ENCODE data around the gene LRIG2. TPM values are rescaled to one million over a fixed set of nuclear protein-coding genes. Genes with fewer than 3 reads are reported as not detected.
"Not testable (repeated sequence)": the region's sequence is repeated elsewhere in the genome, so short reads cannot be mapped to it uniquely, and the experiment has no call there.

Gene LRIG2
- total and polyA plus RNA-seq, 9 donors, result 7.4 to 32.4 (median 18.6) TPM

DNA sequence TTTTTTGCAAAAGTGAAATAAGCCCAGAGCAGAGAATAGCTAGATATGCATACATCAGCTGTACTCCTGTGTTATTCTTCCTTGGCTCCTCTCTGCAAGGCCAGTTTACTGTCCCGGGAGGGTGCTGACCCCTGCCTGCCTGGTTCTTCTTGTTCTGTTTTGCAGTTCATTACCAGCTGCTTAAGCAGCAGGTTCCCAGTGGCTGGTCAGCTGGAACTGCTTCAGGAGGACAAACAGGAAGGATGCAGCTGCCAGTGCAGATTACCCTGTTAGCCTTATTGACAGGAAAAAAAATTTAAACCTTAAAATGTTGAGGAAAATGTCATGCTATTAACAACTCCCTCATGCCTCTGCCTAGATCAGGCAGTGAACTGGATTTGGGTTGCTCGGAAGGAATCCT is 16.0 kb upstream of the LRIG2 start:
- TF ChIP-seq POLR2A (IDR thresholded peaks at IDR 0.05), result no peak
- no peak for TF ChIP-seq EP300 (IDR thresholded peaks at IDR 0.05)
- TF ChIP-seq, protein P1, sequence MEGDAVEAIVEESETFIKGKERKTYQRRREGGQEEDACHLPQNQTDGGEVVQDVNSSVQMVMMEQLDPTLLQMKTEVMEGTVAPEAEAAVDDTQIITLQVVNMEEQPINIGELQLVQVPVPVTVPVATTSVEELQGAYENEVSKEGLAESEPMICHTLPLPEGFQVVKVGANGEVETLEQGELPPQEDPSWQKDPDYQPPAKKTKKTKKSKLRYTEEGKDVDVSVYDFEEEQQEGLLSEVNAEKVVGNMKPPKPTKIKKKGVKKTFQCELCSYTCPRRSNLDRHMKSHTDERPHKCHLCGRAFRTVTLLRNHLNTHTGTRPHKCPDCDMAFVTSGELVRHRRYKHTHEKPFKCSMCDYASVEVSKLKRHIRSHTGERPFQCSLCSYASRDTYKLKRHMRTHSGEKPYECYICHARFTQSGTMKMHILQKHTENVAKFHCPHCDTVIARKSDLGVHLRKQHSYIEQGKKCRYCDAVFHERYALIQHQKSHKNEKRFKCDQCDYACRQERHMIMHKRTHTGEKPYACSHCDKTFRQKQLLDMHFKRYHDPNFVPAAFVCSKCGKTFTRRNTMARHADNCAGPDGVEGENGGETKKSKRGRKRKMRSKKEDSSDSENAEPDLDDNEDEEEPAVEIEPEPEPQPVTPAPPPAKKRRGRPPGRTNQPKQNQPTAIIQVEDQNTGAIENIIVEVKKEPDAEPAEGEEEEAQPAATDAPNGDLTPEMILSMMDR (IDR thresholded peaks at IDR 0.05), result no peak
- Histone ChIP-seq H3K9me3 (no peaks in the 10 kb centered on the region), H3K27ac (no peak overlapping the region), H3K4me1 (ENCODE audit: insufficient read depth) (peaks cover 1% of the 10 kb centered on the region), H3K36me3 (no peaks in the 10 kb centered on the region), H3K27me3 (no peaks in the 10 kb centered on the region), H3K4me3 (no peak overlapping the region)
- DNase-seq, result peak in 3 of 5 donors; percentile 23 to 57 (median 32)
- WGBS, 3 donors, result 12 to 26% (median 24%) methylated on average over 2 of the region's 2 CpGs
- intact Hi-C loops (cut with DNase I), result no loop called here

DNA sequence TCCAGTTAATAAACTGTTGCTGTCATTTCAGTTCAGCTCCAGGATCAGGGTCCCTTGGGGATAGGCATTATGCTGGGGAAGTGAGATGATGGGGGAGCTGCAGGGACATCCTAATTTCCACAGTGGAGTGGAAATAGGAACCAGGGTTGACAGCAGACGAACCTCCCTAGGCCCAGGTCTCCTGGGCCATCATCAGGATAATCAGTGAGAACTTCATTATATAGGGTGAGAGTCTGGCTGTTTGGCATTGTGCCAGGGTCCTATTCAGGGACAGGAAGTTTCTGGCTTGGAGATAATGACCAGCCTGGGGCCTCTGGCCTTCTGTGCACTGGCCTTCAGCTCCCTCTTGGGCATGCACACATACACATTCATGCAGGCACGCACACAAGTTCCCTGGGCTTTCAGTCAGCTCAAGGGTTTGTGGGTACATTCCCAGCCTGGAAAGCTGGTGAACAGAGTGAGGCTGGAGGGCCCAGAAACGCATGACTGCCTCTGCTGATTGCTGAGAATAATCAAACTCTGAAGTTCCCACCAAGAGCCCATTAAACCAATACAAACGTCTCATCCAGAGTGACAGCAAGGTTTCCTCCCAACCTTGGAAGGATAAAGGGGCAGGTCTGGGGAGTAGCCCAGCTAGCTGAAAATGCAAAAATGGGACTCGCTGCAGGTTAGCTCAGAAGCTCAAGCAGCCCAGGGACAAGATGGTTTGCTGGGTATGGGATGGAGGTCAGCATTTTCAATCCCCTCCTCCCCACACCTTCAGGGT is 13.9 kb upstream of the LRIG2 start:
- intact Hi-C loops (cut with DNase I), result no loop called here
- DNase-seq, result no peak
- Histone ChIP-seq H3K27me3 (no peaks in the 10 kb centered on the region), H3K27ac (no peak overlapping the region), H3K4me3 (no peak overlapping the region), H3K4me1 (ENCODE audit: insufficient read depth) (no peaks in the 10 kb centered on the region), H3K9me3 (no peaks in the 10 kb centered on the region), H3K36me3 (no peaks in the 10 kb centered on the region)
- TF ChIP-seq EP300 (IDR thresholded peaks at IDR 0.05) (no peak), POLR2A (IDR thresholded peaks at IDR 0.05) (no peak)
- TF ChIP-seq, protein P1 (IDR thresholded peaks at IDR 0.05), result no peak
- WGBS, 3 donors, result 64 to 80% (median 76%) methylated on average over 5 of the region's 5 CpGs

DNA sequence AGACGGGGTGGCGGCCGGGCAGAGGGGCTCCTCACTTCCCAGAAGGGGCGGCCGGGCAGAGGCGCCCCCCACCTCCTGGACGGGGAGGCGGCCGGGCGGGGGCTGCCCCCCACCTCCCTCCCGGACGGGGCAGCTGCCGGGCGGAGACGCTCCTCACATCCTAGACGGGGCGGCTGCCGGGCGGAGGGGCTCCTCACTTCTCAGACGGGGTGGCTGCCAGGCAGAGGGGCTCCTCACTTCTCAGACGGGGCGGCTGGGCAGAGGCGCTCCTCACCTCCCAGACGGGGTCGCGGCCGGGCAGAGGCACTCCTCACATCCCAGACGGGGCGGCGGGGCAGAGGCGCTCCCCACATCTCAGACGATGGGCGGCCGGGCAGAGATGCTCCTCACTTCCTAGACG is 9.5 kb upstream of the LRIG2 start:
- H3K27me3 ChIP-seq; H3K4me1 ChIP-seq (ENCODE audit: insufficient read depth); H3K4me3 ChIP-seq; intact Hi-C loops (cut with DNase I); H3K9me3 ChIP-seq; H3K27ac ChIP-seq; DNase-seq; H3K36me3 ChIP-seq: not testable (repeated sequence)
- WGBS, 3 donors, result 94 to 98% (median 95%) methylated on average over 18 to 35 of the region's 35 CpGs

DNA sequence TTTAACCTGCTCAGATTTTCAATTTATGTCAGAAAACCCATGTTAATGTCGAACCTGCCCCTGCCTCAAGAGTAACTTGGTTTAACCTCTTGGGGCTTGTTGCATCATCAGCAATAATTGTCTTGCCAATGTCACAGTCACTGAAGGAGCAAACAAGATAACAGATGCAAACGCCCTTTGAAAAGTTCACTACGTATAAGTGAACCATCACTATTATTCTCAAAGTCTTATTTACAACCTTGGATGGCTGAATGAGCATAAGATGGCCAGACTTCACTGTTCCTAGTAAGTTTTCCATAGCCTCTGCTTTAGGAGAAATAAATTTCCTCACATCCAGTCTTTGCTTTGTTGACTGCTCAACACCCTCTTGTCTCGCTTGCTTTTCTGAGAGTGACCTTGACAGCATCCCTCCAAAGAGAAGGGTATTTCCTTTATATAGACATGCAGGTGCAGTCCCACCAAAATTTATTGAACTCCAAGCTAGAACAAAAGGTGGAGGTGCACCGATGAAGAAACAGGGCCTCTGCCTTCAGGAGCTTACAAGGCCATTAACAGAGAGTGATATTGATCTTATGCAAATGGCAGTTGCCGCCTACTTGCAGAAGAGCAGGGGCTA is 749 bp upstream of the LRIG2 start:
- H3K36me3 ChIP-seq, result no peaks in the 10 kb centered on the region
- peak overlapping the region; percentile 70 to 83 for H3K27ac ChIP-seq
- intact Hi-C loops (cut with DNase I), result loop anchor here in 1 of 4 donors (10.0 kb wide), 1 partner anchor 357 kb away; the partner anchor contains the start of gene PPM1J
- H3K4me1 ChIP-seq (ENCODE audit: insufficient read depth), result peaks cover 2% of the 10 kb centered on the region
- no peaks in the 10 kb centered on the region for H3K9me3 ChIP-seq
- WGBS, 3 donors, result 28 to 29% (median 29%) methylated on average over 6 of the region's 6 CpGs
- TF ChIP-seq POLR2A (IDR thresholded peaks at IDR 0.05), result no peak
- TF ChIP-seq EP300 (IDR thresholded peaks at IDR 0.05), result no peak
- TF ChIP-seq, protein P1 (IDR thresholded peaks at IDR 0.05), result no peak
- no peak for DNase-seq
- no peaks in the 10 kb centered on the region for H3K27me3 ChIP-seq
- peak overlapping the region; percentile 81 for H3K4me3 ChIP-seq
